ENCODE results near the gene ITGB1.

DNA sequence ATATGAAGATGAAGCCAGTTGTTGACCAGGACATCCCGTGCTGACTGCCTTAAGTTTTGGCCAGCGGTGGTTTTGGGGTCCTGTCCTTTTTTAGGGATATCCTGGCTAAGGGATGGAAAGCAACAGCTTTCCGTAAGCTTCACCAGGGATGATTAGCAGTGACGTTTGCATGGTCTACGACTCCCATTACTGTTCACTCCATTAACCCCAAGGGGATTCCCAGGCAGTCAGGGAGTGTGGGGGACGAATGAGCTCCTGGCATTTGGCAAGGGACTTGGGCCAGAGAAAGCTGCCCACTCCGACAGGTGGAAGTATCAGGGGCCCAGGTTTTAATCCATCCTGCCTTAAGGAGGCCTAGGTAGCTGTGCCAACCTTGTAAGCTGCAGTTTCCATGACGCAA, 66.8 kb downstream of the ITGB1 start:
- TF ChIP-seq, protein P1, sequence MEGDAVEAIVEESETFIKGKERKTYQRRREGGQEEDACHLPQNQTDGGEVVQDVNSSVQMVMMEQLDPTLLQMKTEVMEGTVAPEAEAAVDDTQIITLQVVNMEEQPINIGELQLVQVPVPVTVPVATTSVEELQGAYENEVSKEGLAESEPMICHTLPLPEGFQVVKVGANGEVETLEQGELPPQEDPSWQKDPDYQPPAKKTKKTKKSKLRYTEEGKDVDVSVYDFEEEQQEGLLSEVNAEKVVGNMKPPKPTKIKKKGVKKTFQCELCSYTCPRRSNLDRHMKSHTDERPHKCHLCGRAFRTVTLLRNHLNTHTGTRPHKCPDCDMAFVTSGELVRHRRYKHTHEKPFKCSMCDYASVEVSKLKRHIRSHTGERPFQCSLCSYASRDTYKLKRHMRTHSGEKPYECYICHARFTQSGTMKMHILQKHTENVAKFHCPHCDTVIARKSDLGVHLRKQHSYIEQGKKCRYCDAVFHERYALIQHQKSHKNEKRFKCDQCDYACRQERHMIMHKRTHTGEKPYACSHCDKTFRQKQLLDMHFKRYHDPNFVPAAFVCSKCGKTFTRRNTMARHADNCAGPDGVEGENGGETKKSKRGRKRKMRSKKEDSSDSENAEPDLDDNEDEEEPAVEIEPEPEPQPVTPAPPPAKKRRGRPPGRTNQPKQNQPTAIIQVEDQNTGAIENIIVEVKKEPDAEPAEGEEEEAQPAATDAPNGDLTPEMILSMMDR (conservative IDR thresholded peaks at IDR 0.05; ENCODE audit: low read depth, low read length) = no peak
- TF ChIP-seq EZH2 (IDR thresholded peaks at IDR 0.05; ENCODE audit: borderline replicate concordance, low read depth, low read length, poor library complexity, severe bottlenecking) = no peak

Measured in A673 (cell line).